Retina (tissue), 1 donor: ENCODE results near the gene CD164L2.

Experiments
- DNase-seq: peaks from one replicate; pipeline ENCODE4 v3.0.0-alpha.2; 2016

The CD164L2 gene

GRCh38 chr1:27381969-27382762 is 967 bp downstream of the CD164L2 start:
- DNase-seq, result no peak

GRCh38 chr1:27380766-27381733 is 2.1 kb downstream of the CD164L2 start:
- DNase-seq, result peak; percentile 25

- no peak for DNase-seq
These were observed 2.9 kb downstream of the CD164L2 start for GRCh38 chr1:27380224-27380623.

DNA sequence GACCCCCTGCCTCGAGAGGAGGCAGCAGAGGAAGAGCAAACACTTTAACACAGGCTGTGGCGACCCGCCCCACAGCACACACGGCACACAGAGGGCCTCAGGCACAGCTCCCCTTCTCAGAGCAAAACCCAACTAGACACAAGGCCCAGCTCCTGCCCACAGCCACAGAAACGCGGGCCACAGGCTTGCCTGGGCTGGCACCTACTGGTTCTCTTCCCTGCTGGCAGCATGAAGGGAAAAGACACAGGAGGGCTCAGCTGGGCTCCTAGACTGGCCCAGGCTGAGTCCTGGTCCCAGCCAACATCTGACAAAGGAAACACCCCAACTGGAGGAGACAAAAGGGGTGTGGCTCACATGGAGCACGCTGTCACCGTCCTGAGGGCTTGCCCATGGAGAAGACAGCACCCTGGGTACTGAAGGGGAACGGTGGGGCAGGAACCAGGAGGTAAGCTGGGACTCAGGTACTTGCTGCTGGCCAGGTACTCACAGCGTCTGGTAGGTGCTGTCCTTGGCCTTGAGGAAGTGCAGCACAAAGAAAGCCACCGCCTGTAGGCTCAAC is 3.5 kb downstream of the CD164L2 start:
- no peak for DNase-seq

GRCh38 chr1:27377760-27378495 is 5.2 kb downstream of the CD164L2 start:
- no peak for DNase-seq

- no peak for DNase-seq
These were observed 8.6 kb downstream of the CD164L2 start, which contains the start of gene FCN3 for GRCh38 chr1:27374362-27375086. Gene FCN3 (minus strand): TSS chr1:27374824. CDS start chr1:27374818, 6 bp downstream.

- DNase-seq, result no peak
These were observed 10.1 kb downstream of the CD164L2 start for GRCh38 chr1:27372808-27373690.

DNA sequence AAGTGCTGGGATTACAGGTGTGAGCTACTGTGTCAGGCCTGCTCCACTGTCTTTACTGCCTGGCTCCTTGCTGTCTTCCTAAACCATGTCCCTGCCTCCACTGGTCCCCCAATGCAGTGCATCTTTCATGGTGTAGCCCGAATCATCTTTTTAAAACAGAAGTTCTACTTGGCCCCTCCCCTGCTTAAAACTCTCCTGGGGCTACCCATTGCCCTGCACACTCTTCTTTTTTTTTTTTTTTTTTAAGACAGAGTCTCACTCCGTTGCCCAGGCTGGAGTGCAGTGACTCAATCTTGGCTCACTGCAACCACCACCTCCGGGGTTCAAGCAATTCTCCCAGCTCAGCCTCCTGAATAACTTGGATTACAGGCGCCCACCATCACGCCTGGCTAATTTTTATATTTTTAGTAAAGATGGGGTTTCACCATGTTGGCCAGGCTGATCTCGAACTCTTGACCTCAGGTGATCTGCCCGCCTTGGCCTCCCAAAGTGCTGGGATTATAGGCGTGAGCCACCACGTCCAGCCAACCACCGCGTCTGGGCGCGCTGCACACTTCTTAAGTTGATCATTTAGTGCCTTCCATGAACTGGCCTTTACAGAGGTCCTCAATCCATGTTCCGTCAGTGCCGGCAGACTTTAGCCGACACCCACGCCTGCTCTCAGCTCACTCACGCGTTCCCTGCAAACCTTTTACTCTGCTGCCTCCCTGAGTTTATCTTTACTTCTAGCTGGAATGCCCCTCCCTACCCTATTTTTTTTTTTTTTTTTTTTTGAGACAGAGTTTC is 10.9 kb downstream of the CD164L2 start:
- no peak for DNase-seq

- no peak for DNase-seq
These were observed 14.1 kb downstream of the CD164L2 start for GRCh38 chr1:27368869-27369582.

DNA sequence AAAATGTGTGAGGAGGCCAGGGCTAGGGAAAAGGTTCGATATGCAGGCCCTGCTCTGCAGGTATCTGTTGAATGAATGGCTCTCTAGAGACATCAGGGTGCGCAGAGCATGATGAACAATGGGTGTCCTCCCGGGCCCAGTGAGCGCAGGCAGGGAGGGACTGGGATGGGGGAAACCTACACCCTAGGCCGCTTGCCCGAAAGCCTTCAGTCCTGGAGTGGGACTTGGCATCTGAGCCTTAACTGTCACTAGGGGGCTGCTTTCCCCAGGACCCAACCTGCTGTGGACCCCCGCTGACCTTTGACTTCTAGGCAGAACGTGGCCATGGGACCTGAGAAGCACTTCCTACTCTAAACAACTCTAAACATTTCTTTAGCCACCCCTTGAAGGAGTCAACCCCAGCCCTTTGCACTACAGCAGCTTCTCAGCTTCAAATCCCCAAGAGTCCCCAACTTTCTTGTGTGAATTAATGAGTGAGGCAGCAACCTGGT is 15.9 kb downstream of the CD164L2 start:
- no peak for DNase-seq

DNA sequence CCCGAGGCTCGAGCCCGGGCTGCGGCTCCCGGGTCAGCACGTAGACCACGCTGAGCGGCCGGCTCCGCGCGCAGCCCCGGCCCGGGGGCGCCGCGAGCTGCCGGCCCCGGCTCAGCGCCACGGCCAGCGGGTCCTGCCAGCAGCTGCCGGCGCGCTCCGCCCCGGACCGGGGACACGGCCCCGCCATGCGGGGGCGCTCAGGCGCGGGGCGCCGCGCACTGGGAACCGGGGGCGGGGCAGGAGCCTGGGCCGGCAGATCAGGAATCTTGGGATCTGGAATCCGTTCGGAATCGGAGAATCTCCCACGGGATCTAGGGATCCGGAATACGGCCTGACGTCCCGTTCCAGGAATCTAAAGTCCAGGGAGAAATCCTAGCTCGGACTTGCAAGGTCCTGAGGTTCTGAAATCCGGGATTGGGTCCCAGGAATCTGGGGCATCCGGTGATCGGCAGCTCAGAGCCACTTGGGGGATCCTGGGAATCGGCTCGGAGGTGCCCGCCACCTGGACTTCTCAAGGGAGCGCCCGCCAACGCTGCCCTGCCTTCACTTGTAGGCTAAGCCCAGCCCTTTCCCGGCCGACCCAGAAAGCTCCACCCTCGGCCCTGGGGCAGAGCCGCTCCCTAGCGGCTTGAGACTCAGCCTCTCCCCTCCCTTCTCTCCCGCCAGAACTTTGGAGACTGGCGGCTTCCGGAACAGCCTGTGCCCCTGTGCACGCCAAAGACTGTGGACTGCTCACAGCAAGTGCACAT is 16.5 kb downstream of the CD164L2 start, which contains the start of gene MAP3K6:
Gene MAP3K6, minus strand, starts transcription at position 551 of the 749 bp plus-strand sequence. Its CDS starts 364 bp downstream, at position 187.
- peak; percentile 75 for DNase-seq

DNA sequence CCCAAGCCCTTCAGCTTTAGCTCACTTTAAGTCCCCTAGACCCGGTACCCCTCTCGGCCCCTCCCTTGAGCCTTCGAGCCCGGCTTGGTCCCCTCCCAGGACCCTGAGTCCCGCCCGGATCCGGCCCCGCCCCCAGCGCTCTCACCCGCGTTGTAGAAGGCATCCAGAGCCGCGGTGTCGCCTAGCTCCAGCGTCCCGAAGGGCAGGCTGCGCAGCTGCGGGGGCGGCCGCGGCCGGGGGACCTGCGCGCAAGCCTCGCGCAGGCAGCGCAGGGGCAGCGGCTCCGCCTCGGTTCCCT is 17.1 kb downstream of the CD164L2 start:
- peak; percentile 78 for DNase-seq

DNA sequence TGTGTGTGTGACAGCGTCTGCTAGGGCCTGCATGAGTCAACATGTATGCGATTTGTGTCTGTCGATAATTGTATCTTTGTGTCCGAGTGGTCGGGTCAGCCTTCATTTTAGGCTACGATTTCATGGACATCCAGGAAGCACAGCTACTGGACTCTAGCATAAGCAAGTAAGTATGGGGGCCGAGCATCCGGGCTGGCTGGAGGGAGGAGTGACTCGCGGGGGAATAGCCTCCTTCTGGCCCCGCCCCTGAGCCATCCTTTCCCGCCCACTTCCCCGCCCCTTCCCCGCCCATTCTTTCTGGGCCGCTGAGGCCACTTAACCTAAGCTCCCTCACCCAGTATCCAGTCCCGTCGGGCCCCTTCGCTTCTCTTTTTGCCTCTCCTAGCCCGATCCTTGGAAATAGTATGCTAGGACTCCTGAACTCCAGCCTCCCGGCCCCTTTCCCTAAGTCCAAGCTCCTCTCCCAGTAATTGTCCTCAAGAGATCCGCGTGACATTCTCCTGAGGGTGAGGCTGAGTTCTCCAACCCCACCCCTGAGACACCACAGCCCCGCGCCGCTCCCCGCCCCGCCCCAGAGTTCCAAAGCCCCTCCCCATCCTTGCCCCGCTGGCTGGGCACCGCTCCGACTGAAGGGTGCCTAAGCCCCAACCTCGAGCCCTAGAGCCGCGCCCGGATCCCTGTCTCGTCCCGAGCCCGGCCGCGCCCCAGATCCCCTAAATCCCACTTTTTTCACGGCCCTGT is 17.6 kb downstream of the CD164L2 start:
- DNase-seq, result peak; percentile 85

DNA sequence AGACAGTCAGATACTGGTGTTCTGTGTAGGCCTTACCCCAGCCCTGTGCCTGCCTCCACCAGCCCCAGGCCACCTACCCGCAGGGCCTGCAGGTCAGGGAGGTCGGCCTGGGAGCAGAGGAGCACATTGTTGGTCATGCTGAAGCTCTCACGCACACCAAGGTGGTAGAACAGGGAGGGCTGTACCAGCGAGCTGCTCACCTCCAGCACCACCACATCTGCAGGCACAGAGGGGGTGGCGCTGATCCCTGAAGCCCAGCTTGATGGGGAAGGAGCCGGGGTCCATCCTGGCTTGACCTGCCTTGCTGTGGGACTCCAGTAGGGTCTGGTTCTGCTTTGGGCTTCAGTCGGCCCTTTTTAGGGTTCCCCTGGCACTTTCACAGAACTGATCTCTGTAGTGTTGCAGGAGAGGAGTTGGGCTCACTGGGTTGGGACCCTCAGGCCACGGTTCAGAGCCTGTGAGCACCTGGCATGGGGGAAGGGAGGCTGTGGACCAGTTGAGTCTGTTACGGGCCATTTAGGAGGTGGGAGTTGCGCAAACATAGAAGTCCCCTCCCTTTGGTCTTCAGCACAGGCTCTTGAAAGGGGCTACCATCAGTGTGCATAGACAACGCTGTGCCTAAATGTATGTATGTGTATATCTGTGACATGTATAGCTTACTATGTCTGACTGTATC is 18.3 kb downstream of the CD164L2 start:
- no peak for DNase-seq

DNA sequence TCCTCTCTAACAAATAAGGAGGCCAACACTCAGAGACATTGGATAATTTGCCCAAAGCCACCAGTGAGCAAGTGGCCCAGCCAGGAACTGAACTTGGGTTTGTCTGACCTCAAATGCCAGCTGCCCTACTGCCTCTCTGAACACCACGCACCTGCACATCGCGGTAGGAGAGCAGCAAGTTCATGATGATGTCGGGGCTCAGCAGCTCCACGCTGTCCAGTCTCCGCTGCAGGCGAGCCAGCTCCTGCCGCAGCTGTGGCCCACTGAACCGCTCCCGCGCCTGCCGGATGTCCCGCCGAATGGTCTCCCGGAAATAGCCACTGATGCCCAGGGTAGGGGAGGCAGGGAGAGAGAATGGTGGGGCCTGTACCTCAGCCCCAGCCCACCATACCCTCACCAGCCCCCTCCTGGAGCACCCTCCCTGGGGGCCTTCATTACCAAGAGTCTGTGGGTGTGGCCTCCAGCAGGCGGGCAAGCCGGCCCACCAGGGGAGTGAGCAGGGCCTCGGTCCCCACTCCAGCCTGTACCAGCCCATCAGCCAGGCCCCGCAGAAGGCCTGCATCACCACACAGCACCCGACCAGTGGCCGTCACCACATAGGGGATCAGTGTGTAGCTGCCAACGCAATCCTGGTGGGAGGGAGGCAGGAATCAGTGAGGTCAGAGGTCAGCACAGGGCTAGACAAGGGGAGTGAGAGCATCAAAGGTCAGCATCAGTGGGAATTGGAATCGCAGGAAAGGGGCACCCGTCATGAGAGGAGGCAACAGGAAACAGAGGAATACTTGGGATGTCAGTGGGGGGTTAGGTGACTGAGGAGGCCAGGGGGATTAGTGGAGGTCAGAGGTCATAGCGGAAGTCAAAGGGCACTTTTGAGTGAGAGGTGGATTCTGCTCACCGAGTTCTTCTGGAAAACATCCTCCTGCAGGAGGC is 19.1 kb downstream of the CD164L2 start:
- no peak for DNase-seq

DNA sequence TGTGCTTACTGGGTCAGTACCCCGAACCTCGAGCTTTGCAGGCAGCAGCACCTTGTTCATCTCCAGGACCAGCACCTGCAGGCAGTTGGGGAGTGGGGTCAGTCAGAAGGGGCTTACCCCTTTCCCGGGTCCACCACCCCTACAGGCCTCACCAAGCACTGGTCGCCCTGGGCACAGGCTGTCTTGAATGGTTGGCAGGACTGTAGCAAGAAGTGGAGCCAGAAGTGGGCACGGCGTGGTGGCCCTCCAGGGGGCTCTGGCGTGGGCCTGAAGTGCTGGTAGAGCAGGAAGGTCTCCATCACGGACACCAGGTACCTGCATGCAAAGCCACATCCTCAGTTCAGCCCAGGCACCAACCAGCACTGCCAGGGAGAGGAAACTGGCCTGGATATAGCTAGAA is 21.6 kb downstream of the CD164L2 start:
- DNase-seq, result no peak
